HG02610 (cell line): ENCODE measurements around the gene PKP1.

Experiments
- ATAC-seq: cut with Tn5 transposase; IDR thresholded peaks from one replicate; pipeline ENCODE4 v1.9.1; 2021; ENCODE audit warnings: mild to moderate bottlenecking, moderate library complexity; ENCODE audit not compliant: unreplicated experiment

PKP1 gene

GRCh38 chr1:201349092-201349491 is 65.8 kb downstream of the PKP1 start:
- ATAC-seq = no peak

DNA sequence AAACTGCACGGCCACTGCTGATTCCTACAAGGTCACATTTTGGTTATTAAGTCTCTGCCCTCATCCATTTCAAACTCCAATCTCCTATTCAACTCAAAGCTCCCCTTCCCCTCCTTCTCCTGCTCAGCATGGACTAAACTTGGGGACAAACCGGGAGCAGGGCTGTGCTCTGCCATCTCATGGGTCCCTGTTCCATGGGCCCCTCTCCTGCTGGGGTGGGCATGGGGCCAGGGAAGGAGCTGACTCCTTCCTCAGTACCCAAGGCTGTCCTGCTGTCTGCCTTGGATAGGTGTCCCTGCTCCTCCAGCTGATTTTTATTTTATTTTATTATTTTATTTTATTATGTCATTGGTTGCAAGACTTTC is 67.0 kb downstream of the PKP1 start:
- no peak for ATAC-seq

- no peak for ATAC-seq
These were observed 67.6 kb downstream of the PKP1 start for GRCh38 chr1:201350884-201351283.

- ATAC-seq = no peak
These were observed 68.3 kb downstream of the PKP1 start for GRCh38 chr1:201351617-201352016.

- ATAC-seq = no peak
These were observed 70.1 kb downstream of the PKP1 start for GRCh38 chr1:201353186-201353940.

DNA sequence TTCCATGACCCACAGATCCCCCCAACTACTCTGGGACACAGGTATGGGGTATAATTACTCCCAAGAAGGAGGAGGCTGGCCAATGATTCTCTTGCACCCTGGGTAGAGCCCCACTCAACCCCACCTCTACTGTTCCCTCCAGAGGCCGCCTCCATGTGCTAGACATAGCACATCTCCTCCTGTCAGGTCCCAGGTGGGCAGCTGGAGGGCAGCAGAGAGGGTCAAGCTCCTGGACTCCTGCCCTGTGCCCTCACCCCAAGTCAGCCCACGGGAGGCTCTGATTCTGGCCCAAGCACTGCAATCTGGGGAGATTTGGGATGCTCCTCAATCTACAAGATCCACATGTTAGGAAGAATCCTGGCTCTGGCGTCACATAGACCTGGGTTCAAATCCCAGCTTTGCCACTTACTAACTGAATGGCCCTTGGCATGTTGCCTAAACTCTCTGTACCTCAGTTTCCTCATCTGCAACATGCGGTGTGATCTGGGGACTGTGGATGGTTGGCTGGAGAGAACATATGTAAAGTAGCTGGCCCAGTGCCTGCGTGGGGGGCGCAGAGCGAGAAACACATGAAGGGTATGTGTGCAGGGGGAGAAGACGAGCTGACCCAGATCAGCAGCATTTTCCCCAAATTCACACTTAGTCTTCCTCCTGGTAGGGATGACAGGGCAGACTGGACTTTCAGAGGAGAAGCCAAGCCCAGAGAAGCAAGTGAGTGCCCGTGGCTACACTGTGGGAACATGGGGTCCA is 71.0 kb downstream of the PKP1 start:
- no peak for ATAC-seq

- no peak for ATAC-seq
These were observed 71.6 kb downstream of the PKP1 start for GRCh38 chr1:201354901-201355295.

- ATAC-seq = no peak
These were observed 72.2 kb downstream of the PKP1 start for GRCh38 chr1:201355471-201355870.

GRCh38 chr1:201356236-201356635 is 72.9 kb downstream of the PKP1 start:
- no peak for ATAC-seq

- ATAC-seq = no peak
These were observed 73.4 kb downstream of the PKP1 start for GRCh38 chr1:201356701-201357100.

GRCh38 chr1:201357211-201357610 is 73.9 kb downstream of the PKP1 start:
- ATAC-seq = no peak

DNA sequence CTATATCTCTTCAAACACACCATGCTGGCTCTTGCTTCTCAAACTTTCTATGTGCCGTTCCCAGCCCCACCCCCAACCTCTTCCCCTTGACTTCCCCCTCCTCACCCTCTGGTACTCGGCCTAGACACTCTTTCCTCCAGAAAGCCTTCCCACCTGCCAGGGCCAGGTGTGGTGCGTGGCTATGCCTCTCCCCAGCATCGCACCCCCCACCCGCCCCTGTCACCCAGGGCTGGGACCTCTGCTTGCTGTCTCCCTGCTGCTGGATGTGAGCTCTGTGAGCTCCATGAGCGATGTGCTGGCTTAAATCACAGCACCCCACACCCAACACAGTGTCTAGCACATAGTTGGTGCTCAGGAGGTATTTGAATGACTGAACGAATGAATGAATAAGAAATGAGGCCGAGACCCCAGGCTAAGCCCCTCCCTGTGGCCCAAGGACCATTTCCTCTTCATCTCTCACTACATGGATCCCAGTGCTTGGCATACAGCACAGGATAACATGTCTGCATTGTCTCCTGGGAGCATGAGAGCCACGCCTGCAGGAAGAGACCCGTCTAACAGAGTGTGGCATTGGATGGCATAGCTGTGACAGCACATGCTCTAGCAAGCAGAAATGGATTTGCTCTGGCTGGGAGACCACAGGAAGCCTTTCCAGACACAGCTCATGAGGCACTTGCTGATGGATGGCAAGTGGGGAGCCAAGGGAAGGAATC is 74.5 kb downstream of the PKP1 start:
- ATAC-seq = no peak

- no peak for ATAC-seq
These were observed 75.3 kb downstream of the PKP1 start for GRCh38 chr1:201358596-201358995.

- ATAC-seq = no peak
These were observed 75.9 kb downstream of the PKP1 start for GRCh38 chr1:201359031-201359872.

DNA sequence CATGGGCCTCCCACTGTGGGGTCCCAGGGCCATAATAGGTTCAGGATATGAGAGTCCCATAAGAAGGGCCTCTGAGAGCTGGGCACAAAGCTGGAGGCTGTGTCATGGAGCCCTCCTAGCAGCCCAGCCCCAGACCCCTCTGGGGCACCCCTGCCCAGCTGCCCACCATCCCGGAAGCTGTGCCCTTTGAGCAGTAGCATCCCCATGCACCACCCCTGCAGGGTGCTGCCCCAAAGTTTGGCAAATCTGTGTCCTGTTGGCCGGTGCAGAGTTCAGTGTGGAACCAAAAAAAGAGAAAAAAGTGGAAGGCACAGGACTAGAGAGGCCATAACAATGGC is 76.5 kb downstream of the PKP1 start:
- ATAC-seq = no peak

- no peak for ATAC-seq
These were observed 77.2 kb downstream of the PKP1 start for GRCh38 chr1:201360486-201360885.

- ATAC-seq = no peak
These were observed 77.8 kb downstream of the PKP1 start for GRCh38 chr1:201360901-201361651.

DNA sequence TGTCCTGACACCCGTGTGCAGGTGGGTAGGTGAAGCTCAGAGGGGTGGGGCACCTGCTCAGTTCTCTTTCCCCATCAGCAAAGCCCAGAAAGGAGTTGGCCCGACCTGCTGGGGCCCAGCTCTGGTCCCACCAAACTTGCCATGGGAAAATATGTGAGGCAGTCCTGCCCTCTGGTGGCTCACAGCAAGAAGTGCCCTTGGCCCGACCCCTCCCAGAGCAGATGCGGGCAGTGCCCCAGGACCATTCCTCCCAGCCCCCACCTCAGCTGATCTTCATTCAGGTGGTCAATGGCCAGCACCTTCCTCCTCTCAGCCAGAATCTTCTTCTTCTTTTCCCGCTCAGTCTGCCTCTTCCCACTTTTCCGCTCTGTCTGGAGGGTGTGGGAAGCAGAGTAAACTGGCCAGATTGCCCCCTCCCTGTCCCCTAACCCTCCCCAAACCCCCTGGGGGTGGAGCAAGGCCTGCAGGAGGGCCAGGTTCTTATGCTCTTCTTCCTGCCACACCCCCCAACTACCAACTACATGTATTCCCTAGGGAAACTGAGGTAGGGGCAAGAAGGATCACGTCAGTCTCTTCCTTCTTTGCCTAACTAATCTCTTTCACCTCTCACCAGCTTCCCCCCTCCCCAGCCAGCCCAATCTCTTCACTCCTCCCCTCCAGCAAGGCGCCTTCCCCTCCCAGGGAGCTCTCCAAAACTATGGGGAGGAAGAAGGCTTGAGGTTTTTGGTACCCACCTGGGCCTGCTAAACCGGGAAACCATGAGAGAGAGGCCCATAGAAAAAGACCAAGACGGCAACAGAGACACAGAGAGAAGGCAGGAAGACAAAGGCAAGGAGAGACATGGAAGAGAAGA is 78.6 kb downstream of the PKP1 start:
- no peak for ATAC-seq

DNA sequence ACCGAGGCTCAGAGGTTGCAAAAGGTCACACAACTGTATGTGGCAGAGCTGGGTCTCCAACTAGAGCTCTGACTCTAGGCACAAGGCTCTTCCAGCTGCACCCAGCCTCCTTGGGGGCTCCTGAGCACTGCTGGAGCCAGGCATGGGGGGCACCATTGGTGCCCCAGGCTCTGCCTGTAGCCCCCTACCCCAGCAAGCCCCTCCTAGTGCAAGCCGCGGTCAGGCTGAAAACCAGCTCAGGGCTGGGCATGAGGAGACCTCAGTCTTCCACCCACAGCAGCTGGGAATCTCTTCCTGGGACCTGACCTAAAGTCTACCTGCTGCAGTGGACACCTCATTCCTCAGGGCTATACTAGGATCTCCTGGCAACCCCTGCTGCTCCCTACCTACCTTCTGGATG is 79.6 kb downstream of the PKP1 start:
- no peak for ATAC-seq
